H9 (cell line): ENCODE measurements around the gene CDK16. TPM values are rescaled to one million over a fixed set of nuclear protein-coding genes. Genes with fewer than 3 reads are reported as not detected.

Experiments
- DNase-seq: peaks from one replicate; pipeline ENCODE4 v3.0.0-alpha.2; 2017
- H2AFZ ChIP-seq: one replicate; pipeline ENCODE4 v1.6.1; 2013; ENCODE audit warnings: mild to moderate bottlenecking, low read length, control low read depth, moderate library complexity
- H2AK5ac ChIP-seq: 2 replicates; pipeline ENCODE4 v1.6.1; 2013; ENCODE audit warnings: low read length, control low read depth, mixed read lengths; ENCODE audit not compliant: insufficient read length
- H2BK120ac ChIP-seq: one replicate; pipeline ENCODE4 v1.6.1; 2013; ENCODE audit warnings: low read depth, mild to moderate bottlenecking, low read length, control low read depth, inconsistent platforms; ENCODE audit not compliant: poor library complexity, severe bottlenecking
- H2BK12ac ChIP-seq: 2 replicates; pipeline ENCODE4 v1.6.1; 2013; ENCODE audit warnings: low read length, control low read depth, mixed read lengths, low read depth; ENCODE audit not compliant: insufficient read length
- H2BK15ac ChIP-seq: 2 replicates; pipeline ENCODE4 v1.6.1; 2013; ENCODE audit warnings: low read depth, low read length, control low read depth
- H2BK20ac ChIP-seq: one replicate; pipeline ENCODE4 v1.6.1; 2013; ENCODE audit warnings: low read depth, mild to moderate bottlenecking, low read length, control low read depth, inconsistent platforms; ENCODE audit not compliant: poor library complexity, severe bottlenecking
- H2BK5ac ChIP-seq: 2 replicates; pipeline ENCODE4 v1.6.1; 2013; ENCODE audit warnings: low read length, control low read depth, mixed read lengths; ENCODE audit not compliant: insufficient read length
- H3K14ac ChIP-seq: 2 replicates; pipeline ENCODE4 v1.6.1; 2013; ENCODE audit warnings: low read length, control low read depth; ENCODE audit not compliant: insufficient read depth
- H3K18ac ChIP-seq: 2 replicates; pipeline ENCODE4 v1.6.1; 2013; ENCODE audit warnings: low read depth, mild to moderate bottlenecking, mixed read lengths, low read length, control low read depth; ENCODE audit not compliant: insufficient read length
- H3K23ac ChIP-seq: 2 replicates; pipeline ENCODE4 v1.6.1; 2013; ENCODE audit warnings: low read length, control low read depth, mixed read lengths, low read depth; ENCODE audit not compliant: insufficient read length
- H3K23me2 ChIP-seq: 2 replicates; pipeline ENCODE4 v1.6.1; 2013; ENCODE audit warnings: low read depth, mild to moderate bottlenecking, mixed read lengths, low read length, control low read depth; ENCODE audit not compliant: insufficient read length, poor library complexity, severe bottlenecking
- H3K27ac ChIP-seq: 2 replicates; pipeline ENCODE4 v1.5.1; 2013; ENCODE audit warnings: low read length, control low read depth, mixed read lengths, low read depth; ENCODE audit not compliant: insufficient read length
- H3K27me3 ChIP-seq: 2 replicates; pipeline ENCODE4 v1.6.1; 2013; ENCODE audit warnings: low read length, control low read depth, inconsistent platforms; ENCODE audit not compliant: insufficient read depth
- H3K4ac ChIP-seq: 2 replicates; pipeline ENCODE4 v1.6.1; 2013; ENCODE audit warnings: low read depth, mild to moderate bottlenecking, control low read depth, inconsistent platforms, low read length, moderate library complexity
- H3K4me1 ChIP-seq: 2 replicates; pipeline ENCODE4 v1.6.1; 2013; ENCODE audit warnings: low read length, control low read depth, inconsistent platforms; ENCODE audit not compliant: insufficient read depth
- H3K4me2 ChIP-seq: 2 replicates; pipeline ENCODE4 v1.6.1; 2013; ENCODE audit warnings: low read length, control low read depth, mixed read lengths; ENCODE audit not compliant: insufficient read length, insufficient read depth
- H3K56ac ChIP-seq: 2 replicates; pipeline ENCODE4 v1.6.1; 2013; ENCODE audit warnings: low read depth, mild to moderate bottlenecking, mixed read lengths, low read length, control low read depth; ENCODE audit not compliant: insufficient read length
- H3K79me1 ChIP-seq: 2 replicates; pipeline ENCODE4 v1.6.1; 2013; ENCODE audit warnings: low read depth, mild to moderate bottlenecking, moderate library complexity, low read length, control low read depth, inconsistent platforms; ENCODE audit not compliant: insufficient read depth, poor library complexity, severe bottlenecking
- H3K79me2 ChIP-seq: 2 replicates; pipeline ENCODE4 v1.6.1; 2013; ENCODE audit warnings: low read length, control low read depth, inconsistent platforms; ENCODE audit not compliant: insufficient read depth
- H3K9ac ChIP-seq: 2 replicates; pipeline ENCODE4 v1.6.1; 2013; ENCODE audit warnings: low read length, control low read depth, mixed read lengths; ENCODE audit not compliant: insufficient read length; ENCODE audit errors: extremely low read depth
- H3K9me3 ChIP-seq: one replicate; pipeline ENCODE4 v1.6.1; 2013; ENCODE audit warnings: low read depth, low read length, inconsistent platforms; ENCODE audit not compliant: control insufficient read depth
- H3T11ph ChIP-seq: one replicate; pipeline ENCODE4 v1.6.1; 2013; ENCODE audit warnings: mild to moderate bottlenecking, low read length, control low read depth, inconsistent platforms
- H4K20me1 ChIP-seq: one replicate; pipeline ENCODE4 v1.6.1; 2013; ENCODE audit not compliant: control insufficient read depth, insufficient read length, insufficient read depth
- H4K5ac ChIP-seq: 2 replicates; pipeline ENCODE4 v1.6.1; 2013; ENCODE audit warnings: low read depth, mild to moderate bottlenecking, mixed read lengths, low read length, control low read depth; ENCODE audit not compliant: insufficient read length
- H4K8ac ChIP-seq: replicated peaks from 2 replicates; pipeline ENCODE4 v1.6.1; 2013; ENCODE audit warnings: low read length, control low read depth, mixed read lengths, low read depth; ENCODE audit not compliant: insufficient read length
- H4K91ac ChIP-seq: 2 replicates; pipeline ENCODE4 v1.6.1; 2013; ENCODE audit warnings: low read depth, mild to moderate bottlenecking, moderate library complexity, mixed read lengths, low read length, control low read depth; ENCODE audit not compliant: insufficient read length
- H3K27ac Mint-ChIP-seq, 3 experiments: 2 replicates in 2 of 3; 3 replicates in 1 of 3; pipeline ENCODE4 v1.8.0; 2020 to 2021; ENCODE audit warnings: mixed read lengths in 3 of 3, mild to moderate bottlenecking in 1 of 3, moderate library complexity in 1 of 3
- H3K27me3 Mint-ChIP-seq: 2 replicates; pipeline ENCODE4 v1.8.0; 2021; ENCODE audit warnings: low read depth, mild to moderate bottlenecking, moderate library complexity, mixed read lengths
- H3K36me3 Mint-ChIP-seq, 3 experiments: 2 replicates in 2 of 3; 3 replicates in 1 of 3; pipeline ENCODE4 v1.8.0; 2020 to 2021; ENCODE audit warnings: low read depth in 3 of 3, mixed read lengths in 3 of 3; ENCODE audit not compliant: insufficient read depth in 1 of 3
- H3K4me1 Mint-ChIP-seq, 2 experiments: 2 replicates each; pipeline ENCODE4 v1.8.0; 2020; ENCODE audit warnings: mixed read lengths in 2 of 2
- H3K4me3 Mint-ChIP-seq, 2 experiments: 2 replicates in 1 of 2; 3 replicates in 1 of 2; pipeline ENCODE4 v1.8.0; 2020 to 2021; ENCODE audit warnings: mild to moderate bottlenecking in 2 of 2, mixed read lengths in 2 of 2, moderate library complexity in 1 of 2
- H3K9me3 Mint-ChIP-seq, 2 experiments: 2 replicates in 1 of 2; 3 replicates in 1 of 2; pipeline ENCODE4 v1.8.0; 2020; ENCODE audit warnings: mild to moderate bottlenecking in 2 of 2, mixed read lengths in 2 of 2, moderate library complexity in 1 of 2
- WGBS: extraction: QIAGEN DNeasy Blood & Tissue Kit; methylation state at CpG from one replicate; pipeline ENCODE4 v1.1.7; 2013; ENCODE audit warnings: missing lambda C conversion rate, low lambda C conversion rate, mixed read lengths; ENCODE audit not compliant: insufficient read length; ENCODE audit errors: extremely low coverage; 5-methylcytosine and 5-hydroxymethylcytosine counted together
- total RNA-seq: library from RNA; stranded (reverse); gene quantifications from 2 replicates; pipeline ENCODE4 v1.2.1, GENCODE V29; 2021
- TF ChIP-seq, protein P1 (sequence below): fragments of 200-600 bp; sonication (generic); conservative IDR thresholded peaks from 3 replicates; pipeline ENCODE4 v1.8.0; 2021; ENCODE audit warnings: antibody characterized with exemption, mild to moderate bottlenecking

The CDK16 gene
- total RNA-seq, 1 experiment from 2014 or later, result 226 TPM

DNA sequence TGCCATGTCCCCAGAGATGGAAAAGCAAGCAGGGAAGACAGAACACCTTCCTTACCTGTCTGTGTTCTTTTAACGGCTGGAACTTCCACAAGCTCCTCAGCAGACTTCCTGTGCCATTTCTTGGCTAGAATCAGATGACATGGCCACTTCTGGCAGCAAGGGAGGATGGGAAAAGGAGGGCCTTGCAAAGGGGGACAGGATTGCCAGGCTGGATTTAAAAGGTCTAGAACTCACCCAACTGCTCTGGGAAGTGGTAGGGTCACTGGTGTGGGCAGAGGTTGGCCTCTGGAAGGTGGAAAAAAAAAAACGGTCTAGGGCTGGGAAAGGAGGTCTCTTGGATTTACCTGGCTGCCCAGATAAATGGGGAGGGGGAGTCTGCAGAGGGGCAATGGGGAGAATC, 12.7 kb downstream of the CDK16 start:
- Histone ChIP-seq H4K91ac (no peak overlapping the region), H2AK5ac (no peak overlapping the region), H4K8ac (no peak overlapping the region), H3K18ac (no peak overlapping the region), H2BK20ac (no peak overlapping the region), H4K5ac (no peak overlapping the region), H3K79me1 (no peaks in the 10 kb centered on the region), H3K9me3 (no peaks in the 10 kb centered on the region), H3K79me2 (peaks cover 15% of the 10 kb centered on the region; the same call in 1 of the 2 replicates), H3K4me1 (0 out of 2 replicates have a peak, but pooled peaks cover 2% of the 10 kb centered on the region), H3K14ac (no peak overlapping the region), H3K4me2 (no peak overlapping the region), H3K4ac (no peak overlapping the region), H2BK15ac (no peak overlapping the region), H2BK5ac (no peak overlapping the region), H3K23ac (no peak overlapping the region), H2AFZ (no peak overlapping the region), H2BK120ac (no peak overlapping the region), H4K20me1 (peaks cover 2% of the 10 kb centered on the region), H2BK12ac (no peak overlapping the region), H3K27me3 (no peaks in the 10 kb centered on the region), H3T11ph (no peak overlapping the region), H3K23me2 (peaks cover 5% of the 10 kb centered on the region), H3K56ac (no peak overlapping the region), H3K27ac (no peak overlapping the region), H3K9ac (no peak overlapping the region)
- Mint-ChIP-seq H3K27me3 (peaks cover 2% of the 10 kb centered on the region; the same call in 1 of the 2 replicates), H3K4me1 (peaks cover 5 to 24% of the 10 kb centered on the region in 2 experiments), H3K27ac (no peak overlapping the region; a peak in 2 of 7 replicates), H3K9me3 (no peaks in the 10 kb centered on the region; a peak in 1 of 5 replicates), H3K4me3 (peak overlapping the region; percentile 24 to 100; a peak in 2 of 5 replicates), H3K36me3 (peaks cover 24 to 43% (median 33%) of the 10 kb centered on the region in 3 experiments)
- DNase-seq, result no peak
- TF ChIP-seq, protein P1, sequence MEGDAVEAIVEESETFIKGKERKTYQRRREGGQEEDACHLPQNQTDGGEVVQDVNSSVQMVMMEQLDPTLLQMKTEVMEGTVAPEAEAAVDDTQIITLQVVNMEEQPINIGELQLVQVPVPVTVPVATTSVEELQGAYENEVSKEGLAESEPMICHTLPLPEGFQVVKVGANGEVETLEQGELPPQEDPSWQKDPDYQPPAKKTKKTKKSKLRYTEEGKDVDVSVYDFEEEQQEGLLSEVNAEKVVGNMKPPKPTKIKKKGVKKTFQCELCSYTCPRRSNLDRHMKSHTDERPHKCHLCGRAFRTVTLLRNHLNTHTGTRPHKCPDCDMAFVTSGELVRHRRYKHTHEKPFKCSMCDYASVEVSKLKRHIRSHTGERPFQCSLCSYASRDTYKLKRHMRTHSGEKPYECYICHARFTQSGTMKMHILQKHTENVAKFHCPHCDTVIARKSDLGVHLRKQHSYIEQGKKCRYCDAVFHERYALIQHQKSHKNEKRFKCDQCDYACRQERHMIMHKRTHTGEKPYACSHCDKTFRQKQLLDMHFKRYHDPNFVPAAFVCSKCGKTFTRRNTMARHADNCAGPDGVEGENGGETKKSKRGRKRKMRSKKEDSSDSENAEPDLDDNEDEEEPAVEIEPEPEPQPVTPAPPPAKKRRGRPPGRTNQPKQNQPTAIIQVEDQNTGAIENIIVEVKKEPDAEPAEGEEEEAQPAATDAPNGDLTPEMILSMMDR, result no peak
- WGBS, result no CpG with 5 or more reads among the region's 2 CpGs
